ENCODE measurements around the gene PTHLH.

PTHLH gene

DNA sequence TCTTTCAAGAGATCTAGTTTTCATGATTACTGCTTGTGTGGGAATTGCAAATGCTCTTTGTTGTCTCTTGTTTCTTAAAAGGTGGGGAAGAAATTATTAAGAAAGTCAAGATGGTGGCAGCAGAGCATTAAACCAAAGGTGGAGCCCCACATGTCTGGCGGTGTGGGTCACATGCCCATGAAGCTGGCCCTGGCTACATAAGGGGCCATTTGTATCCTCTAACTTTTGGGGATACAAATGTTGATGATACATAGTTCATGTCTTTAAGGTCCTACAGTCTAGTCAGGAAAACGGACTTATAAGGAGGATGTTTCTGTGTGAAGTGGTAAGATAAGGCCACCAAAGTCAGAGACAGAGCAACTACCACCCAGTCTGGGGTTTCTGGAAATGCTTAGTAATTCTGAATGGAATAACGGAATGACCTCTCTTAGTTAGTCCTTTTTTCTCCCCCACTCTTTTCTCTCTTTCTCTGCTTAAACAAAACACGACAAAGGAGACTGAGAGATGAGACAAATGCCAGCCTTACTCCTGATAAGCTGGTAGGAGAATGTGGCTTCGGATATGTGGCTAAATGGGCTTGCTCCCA, 39.9 kb upstream of the PTHLH start:
- no peak overlapping the region for H3K4me3 ChIP-seq (ENCODE audit: control insufficient read depth, low read depth, low read length)
- TF ChIP-seq, protein P1, sequence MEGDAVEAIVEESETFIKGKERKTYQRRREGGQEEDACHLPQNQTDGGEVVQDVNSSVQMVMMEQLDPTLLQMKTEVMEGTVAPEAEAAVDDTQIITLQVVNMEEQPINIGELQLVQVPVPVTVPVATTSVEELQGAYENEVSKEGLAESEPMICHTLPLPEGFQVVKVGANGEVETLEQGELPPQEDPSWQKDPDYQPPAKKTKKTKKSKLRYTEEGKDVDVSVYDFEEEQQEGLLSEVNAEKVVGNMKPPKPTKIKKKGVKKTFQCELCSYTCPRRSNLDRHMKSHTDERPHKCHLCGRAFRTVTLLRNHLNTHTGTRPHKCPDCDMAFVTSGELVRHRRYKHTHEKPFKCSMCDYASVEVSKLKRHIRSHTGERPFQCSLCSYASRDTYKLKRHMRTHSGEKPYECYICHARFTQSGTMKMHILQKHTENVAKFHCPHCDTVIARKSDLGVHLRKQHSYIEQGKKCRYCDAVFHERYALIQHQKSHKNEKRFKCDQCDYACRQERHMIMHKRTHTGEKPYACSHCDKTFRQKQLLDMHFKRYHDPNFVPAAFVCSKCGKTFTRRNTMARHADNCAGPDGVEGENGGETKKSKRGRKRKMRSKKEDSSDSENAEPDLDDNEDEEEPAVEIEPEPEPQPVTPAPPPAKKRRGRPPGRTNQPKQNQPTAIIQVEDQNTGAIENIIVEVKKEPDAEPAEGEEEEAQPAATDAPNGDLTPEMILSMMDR (conservative IDR thresholded peaks at IDR 0.05; ENCODE audit: control insufficient read depth, insufficient read depth, low read depth, low read length), result no peak
- DNase-seq (ENCODE audit: low read depth), result no peak

DNA sequence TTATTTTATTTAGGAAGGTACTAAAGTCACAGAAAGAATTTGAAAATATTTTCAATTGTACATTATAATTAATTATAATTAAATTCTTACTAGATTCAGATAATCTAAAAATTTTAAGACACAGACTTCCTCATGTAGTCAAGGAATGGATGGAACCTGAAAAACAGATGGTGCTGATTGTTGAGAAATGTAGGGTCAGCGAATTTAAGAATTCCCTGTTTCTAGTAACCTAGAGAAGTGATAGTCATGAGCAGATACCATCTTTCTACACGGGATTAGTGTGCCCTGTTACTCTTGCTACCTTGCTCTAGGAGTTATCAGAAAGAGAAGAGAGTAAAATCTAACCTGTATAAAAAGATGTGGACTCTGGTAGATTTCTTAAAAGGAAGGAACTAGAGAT, 37.5 kb upstream of the PTHLH start:
- TF ChIP-seq, protein P1 (conservative IDR thresholded peaks at IDR 0.05; ENCODE audit: control insufficient read depth, insufficient read depth, low read depth, low read length), result no peak
- DNase-seq (ENCODE audit: low read depth), result no peak
- H3K4me3 ChIP-seq (ENCODE audit: control insufficient read depth, low read depth, low read length), result no peak overlapping the region

DNA sequence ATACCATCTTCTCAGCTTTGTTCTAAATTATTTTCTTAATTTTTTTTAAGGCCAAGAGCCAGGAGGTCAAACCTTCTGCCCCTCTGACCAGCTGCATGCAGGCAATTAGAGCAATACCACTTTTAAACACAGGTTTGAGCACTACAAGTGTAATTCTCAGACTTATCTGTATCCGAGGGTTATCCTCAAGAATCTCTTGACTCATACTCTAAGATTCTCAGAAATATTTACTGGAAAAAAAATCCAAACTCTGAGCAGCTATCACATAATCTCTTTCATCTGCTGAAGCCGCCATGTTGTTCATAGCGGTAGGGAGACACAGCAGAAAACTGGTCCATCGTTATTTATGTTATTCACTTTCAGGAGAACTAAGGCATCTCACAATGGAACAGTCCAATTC, 27.4 kb upstream of the PTHLH start:
- H3K4me3 ChIP-seq (ENCODE audit: control insufficient read depth, low read depth, low read length), result no peak overlapping the region
- DNase-seq (ENCODE audit: low read depth), result no peak
- TF ChIP-seq, protein P1 (conservative IDR thresholded peaks at IDR 0.05; ENCODE audit: control insufficient read depth, insufficient read depth, low read depth, low read length), result no peak

DNA sequence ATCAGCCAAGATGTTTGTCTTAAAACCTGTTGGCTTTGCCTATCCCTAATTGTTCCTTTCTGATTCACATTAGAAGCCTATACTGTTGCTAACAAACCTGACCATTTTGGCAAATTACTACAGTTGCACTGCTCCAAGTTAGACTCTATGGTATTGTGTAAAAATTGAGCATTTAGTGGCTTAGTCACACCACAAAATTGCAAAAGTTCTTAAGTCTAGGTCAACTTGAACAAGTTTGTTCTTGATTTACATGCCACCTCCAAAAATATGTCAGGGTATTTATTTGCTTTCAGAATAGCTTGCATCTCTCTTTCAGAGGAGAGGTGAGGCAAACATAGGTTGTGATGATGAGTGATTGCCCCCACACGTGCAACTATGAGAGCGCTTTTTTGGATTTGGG, 27.0 kb upstream of the PTHLH start:
- H3K4me3 ChIP-seq (ENCODE audit: control insufficient read depth, low read depth, low read length), result no peak overlapping the region
- TF ChIP-seq, protein P1 (conservative IDR thresholded peaks at IDR 0.05; ENCODE audit: control insufficient read depth, insufficient read depth, low read depth, low read length), result no peak
- peak; percentile 77 for DNase-seq (ENCODE audit: low read depth)

DNA sequence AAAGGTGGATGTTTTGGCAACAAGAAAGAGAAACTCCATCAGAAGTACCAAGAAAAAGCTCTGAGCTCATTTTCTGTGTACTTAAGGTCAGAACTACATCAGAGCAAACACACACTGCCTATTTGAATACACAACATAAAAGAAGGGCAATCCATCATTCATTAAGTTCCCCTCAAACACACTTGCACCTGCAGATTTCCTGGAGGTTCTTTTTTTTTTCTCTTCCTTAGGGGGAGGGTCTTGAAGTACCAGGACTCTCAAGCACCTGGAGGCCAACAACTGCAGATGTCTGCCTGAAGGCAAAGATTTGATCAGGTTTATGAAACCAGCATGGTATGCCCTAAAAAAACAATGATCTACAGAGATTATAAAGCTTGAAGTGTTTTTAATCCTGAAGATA, 26.1 kb upstream of the PTHLH start:
- no peak for DNase-seq (ENCODE audit: low read depth)
- TF ChIP-seq, protein P1 (conservative IDR thresholded peaks at IDR 0.05; ENCODE audit: control insufficient read depth, insufficient read depth, low read depth, low read length), result no peak
- H3K4me3 ChIP-seq (ENCODE audit: control insufficient read depth, low read depth, low read length), result no peak overlapping the region

DNA sequence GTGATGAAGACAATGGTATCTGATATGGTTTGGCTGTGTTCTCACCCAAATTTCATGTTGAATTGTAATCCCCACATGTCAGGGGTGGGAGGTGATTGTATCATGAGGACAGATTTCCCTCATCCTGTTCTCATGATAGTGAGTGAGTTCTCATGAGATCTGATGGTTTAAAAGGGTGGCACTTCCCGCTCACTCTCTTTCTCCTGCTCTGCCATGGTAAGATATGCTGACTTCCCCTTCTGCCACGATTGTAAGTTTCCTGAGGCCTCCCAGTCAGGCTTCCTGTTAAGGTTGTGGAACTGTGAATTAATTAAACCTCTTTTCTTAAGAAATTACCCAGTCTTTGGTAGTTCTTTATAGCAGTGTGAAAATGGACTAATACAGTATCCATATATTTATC, 25.6 kb upstream of the PTHLH start:
- DNase-seq (ENCODE audit: low read depth), result no peak
- no peak overlapping the region for H3K4me3 ChIP-seq (ENCODE audit: control insufficient read depth, low read depth, low read length)
- TF ChIP-seq, protein P1 (conservative IDR thresholded peaks at IDR 0.05; ENCODE audit: control insufficient read depth, insufficient read depth, low read depth, low read length), result no peak

DNA sequence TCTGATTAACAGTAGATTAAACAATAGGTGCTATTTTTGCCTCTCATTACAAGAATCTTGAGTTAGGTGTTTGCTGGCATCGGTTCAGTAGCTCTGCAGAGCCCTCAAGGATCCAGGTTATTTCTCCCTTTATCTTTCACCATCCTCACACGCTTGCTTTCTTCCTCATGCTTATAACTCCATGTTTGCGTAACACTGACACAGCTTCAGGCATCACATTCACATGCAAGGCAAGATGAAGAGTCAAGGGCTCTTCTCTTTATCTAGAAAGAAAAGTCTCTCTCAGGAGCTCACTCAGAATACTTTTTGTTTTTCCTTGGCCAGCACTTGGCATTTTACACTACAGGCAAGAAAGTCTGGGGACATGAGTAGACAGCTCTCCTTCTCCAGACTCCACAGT, 24.2 kb upstream of the PTHLH start:
- no peak overlapping the region for H3K4me3 ChIP-seq (ENCODE audit: control insufficient read depth, low read depth, low read length)
- DNase-seq (ENCODE audit: low read depth), result no peak
- TF ChIP-seq, protein P1 (conservative IDR thresholded peaks at IDR 0.05; ENCODE audit: control insufficient read depth, insufficient read depth, low read depth, low read length), result no peak

Data from fibroblast of mammary gland (primary cell).